Measurements from ENCODE around the gene SHBG.

The SHBG gene

DNA sequence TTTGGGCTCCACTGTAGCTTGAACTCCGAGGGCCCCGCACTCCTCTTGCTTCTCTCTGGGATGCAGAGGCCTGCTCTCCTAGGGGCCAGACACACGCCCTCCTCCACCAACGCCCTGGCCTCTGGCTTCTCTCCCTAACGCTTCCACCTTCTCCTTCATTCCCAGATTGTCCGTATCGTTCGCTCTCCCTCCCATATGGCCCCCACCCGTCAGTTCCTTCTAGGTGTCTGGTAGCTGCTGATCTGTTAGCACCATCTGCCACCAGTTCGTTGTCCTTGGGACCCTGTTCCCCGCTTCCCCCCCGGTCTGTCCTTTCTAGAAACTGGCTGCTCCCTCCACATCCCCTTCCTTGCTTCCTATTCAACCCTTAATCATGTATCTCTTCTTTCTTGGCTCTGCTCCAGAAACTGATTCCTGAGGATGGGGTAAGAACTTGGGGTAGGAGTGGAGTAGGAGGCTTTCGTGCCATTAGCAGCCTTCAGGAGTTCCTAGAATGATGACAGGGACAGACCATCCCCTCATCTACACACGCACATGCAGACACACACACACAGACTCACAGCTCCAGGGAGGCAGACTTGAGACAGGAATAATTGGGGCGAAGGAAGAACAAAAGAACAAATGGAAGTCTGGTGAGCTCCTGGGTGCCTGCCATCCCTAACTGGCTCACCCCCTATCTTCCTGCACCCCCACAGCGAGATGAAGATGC lies 25.1 kb downstream of the SHBG start:
- ATAC-seq = no peak

GRCh38 chr17:7655541-7655840 lies 25.6 kb downstream of the SHBG start:
- TF ChIP-seq BACH2 (CRISPR knock-in tag; IDR thresholded peaks at IDR 0.05; ENCODE audit: borderline replicate concordance) = no peak
- TF ChIP-seq CREB5 (CRISPR knock-in tag; IDR thresholded peaks at IDR 0.05; ENCODE audit: low read depth) = no peak
- no peak for ATAC-seq

More for the DNA sequence above, 25.1 kb downstream of the SHBG start:
- TF ChIP-seq OSR1 (CRISPR knock-in tag; IDR thresholded peaks at IDR 0.05) = no peak

GRCh38 chr17:7656958-7657609 lies 27.1 kb downstream of the SHBG start:
- no peak for ATAC-seq
- TF ChIP-seq ZNF565 (CRISPR knock-in tag; conservative IDR thresholded peaks at IDR 0.05; ENCODE audit: low read depth) (no peak), ISL1 (CRISPR knock-in tag; IDR thresholded peaks at IDR 0.05) (no peak), OSR1 (CRISPR knock-in tag; IDR thresholded peaks at IDR 0.05) (no peak), TOX (CRISPR knock-in tag; IDR thresholded peaks at IDR 0.05; ENCODE audit: borderline replicate concordance) (no peak), BACH2 (CRISPR knock-in tag; IDR thresholded peaks at IDR 0.05; ENCODE audit: borderline replicate concordance) (no peak), RARB (CRISPR knock-in tag; IDR thresholded peaks at IDR 0.05) (no peak), ZFP30 (CRISPR knock-in tag; IDR thresholded peaks at IDR 0.05) (no peak)
- TF ChIP-seq, protein P1, sequence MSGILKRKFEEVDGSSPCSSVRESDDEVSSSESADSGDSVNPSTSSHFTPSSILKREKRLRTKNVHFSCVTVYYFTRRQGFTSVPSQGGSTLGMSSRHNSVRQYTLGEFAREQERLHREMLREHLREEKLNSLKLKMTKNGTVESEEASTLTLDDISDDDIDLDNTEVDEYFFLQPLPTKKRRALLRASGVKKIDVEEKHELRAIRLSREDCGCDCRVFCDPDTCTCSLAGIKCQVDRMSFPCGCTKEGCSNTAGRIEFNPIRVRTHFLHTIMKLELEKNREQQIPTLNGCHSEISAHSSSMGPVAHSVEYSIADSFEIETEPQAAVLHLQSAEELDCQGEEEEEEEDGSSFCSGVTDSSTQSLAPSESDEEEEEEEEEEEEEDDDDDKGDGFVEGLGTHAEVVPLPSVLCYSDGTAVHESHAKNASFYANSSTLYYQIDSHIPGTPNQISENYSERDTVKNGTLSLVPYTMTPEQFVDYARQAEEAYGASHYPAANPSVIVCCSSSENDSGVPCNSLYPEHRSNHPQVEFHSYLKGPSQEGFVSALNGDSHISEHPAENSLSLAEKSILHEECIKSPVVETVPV (CRISPR knock-in tag; IDR thresholded peaks at IDR 0.05) = no peak
- TF ChIP-seq, protein P2, sequence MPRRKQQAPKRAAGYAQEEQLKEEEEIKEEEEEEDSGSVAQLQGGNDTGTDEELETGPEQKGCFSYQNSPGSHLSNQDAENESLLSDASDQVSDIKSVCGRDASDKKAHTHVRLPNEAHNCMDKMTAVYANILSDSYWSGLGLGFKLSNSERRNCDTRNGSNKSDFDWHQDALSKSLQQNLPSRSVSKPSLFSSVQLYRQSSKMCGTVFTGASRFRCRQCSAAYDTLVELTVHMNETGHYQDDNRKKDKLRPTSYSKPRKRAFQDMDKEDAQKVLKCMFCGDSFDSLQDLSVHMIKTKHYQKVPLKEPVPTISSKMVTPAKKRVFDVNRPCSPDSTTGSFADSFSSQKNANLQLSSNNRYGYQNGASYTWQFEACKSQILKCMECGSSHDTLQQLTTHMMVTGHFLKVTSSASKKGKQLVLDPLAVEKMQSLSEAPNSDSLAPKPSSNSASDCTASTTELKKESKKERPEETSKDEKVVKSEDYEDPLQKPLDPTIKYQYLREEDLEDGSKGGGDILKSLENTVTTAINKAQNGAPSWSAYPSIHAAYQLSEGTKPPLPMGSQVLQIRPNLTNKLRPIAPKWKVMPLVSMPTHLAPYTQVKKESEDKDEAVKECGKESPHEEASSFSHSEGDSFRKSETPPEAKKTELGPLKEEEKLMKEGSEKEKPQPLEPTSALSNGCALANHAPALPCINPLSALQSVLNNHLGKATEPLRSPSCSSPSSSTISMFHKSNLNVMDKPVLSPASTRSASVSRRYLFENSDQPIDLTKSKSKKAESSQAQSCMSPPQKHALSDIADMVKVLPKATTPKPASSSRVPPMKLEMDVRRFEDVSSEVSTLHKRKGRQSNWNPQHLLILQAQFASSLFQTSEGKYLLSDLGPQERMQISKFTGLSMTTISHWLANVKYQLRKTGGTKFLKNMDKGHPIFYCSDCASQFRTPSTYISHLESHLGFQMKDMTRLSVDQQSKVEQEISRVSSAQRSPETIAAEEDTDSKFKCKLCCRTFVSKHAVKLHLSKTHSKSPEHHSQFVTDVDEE (CRISPR knock-in tag; IDR thresholded peaks at IDR 0.05) = no peak

DNA sequence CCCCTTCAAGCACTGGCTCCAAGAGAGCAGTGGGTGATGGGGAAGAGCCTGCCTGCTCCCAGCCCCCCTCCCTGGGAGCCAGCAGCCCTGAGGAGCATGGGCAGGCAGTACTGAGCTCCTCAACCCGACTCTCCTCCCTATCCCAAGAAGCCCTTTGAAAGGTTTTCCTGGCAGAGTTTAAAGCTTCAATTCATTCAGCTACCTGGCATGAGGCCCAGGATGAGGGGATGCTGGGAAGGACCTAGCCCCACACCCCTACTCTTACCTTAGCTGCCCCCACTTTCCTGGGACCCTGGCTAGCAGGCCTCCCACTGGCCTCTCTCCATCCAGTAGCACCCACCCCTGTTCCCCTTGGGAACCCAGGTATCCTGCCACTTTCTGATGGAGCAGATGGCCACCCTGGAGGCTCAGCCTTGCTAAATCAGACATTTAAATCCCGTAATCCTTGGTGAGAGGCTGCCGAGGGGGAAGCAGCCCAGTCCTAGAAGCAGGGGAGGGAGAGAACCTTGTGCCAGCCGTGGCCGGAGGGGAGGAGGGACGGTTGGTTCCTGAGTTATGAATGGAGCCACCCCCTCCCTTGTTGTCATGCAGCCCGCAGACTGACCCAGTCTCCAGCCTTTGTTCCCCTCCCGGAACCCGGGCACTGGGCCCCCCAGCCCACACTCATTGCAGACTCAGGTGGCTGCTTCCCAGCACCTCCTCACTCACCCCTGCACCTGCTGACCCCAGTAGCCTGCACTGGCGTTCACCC lies 37.9 kb downstream of the SHBG start:
- ATAC-seq = no peak; the same call in 2 of the 3 replicates
- no peak for TF ChIP-seq PATZ1 (CRISPR knock-in tag; IDR thresholded peaks at IDR 0.05; ENCODE audit: borderline replicate concordance)
- TF ChIP-seq OSR1 (CRISPR knock-in tag; IDR thresholded peaks at IDR 0.05) = no peak
- no peak for TF ChIP-seq ISL1 (CRISPR knock-in tag; IDR thresholded peaks at IDR 0.05)
- no peak for TF ChIP-seq ZNF565 (CRISPR knock-in tag; conservative IDR thresholded peaks at IDR 0.05; ENCODE audit: low read depth)
- TF ChIP-seq GLIS3 (CRISPR knock-in tag; IDR thresholded peaks at IDR 0.05) = no peak
- TF ChIP-seq ZNF70 (CRISPR knock-in tag; IDR thresholded peaks at IDR 0.05) = no peak
- TF ChIP-seq TOX (CRISPR knock-in tag; IDR thresholded peaks at IDR 0.05; ENCODE audit: borderline replicate concordance) = no peak
- TF ChIP-seq PPARA (CRISPR knock-in tag; IDR thresholded peaks at IDR 0.05; ENCODE audit: borderline replicate concordance) = no peak
- no peak for TF ChIP-seq ZNF8 (CRISPR knock-in tag; IDR thresholded peaks at IDR 0.05)
- no peak for TF ChIP-seq ZFP3 (CRISPR knock-in tag; IDR thresholded peaks at IDR 0.05)
- no peak for TF ChIP-seq CREB5 (CRISPR knock-in tag; IDR thresholded peaks at IDR 0.05; ENCODE audit: low read depth)
- no peak for TF ChIP-seq ZC3H10 (CRISPR knock-in tag; IDR thresholded peaks at IDR 0.05)
- TF ChIP-seq SNAI2 (CRISPR knock-in tag; IDR thresholded peaks at IDR 0.05) = no peak
- TF ChIP-seq RARB (CRISPR knock-in tag; IDR thresholded peaks at IDR 0.05) = no peak
- TF ChIP-seq, protein P3, sequence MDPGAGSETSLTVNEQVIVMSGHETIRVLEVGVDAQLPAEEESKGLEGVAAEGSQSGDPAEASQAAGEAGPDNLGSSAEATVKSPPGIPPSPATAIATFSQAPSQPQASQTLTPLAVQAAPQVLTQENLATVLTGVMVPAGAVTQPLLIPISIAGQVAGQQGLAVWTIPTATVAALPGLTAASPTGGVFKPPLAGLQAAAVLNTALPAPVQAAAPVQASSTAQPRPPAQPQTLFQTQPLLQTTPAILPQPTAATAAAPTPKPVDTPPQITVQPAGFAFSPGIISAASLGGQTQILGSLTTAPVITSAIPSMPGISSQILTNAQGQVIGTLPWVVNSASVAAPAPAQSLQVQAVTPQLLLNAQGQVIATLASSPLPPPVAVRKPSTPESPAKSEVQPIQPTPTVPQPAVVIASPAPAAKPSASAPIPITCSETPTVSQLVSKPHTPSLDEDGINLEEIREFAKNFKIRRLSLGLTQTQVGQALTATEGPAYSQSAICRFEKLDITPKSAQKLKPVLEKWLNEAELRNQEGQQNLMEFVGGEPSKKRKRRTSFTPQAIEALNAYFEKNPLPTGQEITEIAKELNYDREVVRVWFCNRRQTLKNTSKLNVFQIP (CRISPR knock-in tag; IDR thresholded peaks at IDR 0.05; ENCODE audit: borderline replicate concordance, low read depth) = no peak
- no peak for TF ChIP-seq CSDC2 (CRISPR knock-in tag; IDR thresholded peaks at IDR 0.05)
- TF ChIP-seq ARNTL (CRISPR knock-in tag; IDR thresholded peaks at IDR 0.05; ENCODE audit: borderline replicate concordance, low read depth) = no peak

All from SK-N-SH treated with all-trans-retinoic acid at 6 μM for 48 hours (cell line).